ENCODE results near the gene SPDYE8.
"Not testable (repeated sequence)": the region's sequence is repeated elsewhere in the genome, so short reads cannot be mapped to it uniquely, and the experiment has no call there.

The SPDYE8 gene

GRCh38 chr7:73029666-73030065, at the start of gene SPDYE8:
Gene SPDYE8, minus strand, starts transcription at chr7:73029766. Its CDS starts 1,800 bp downstream, at chr7:73027966.
- not testable (repeated sequence) for DNase-seq

- not testable (repeated sequence) for DNase-seq
Measured at GRCh38 chr7:73057811-73058210, 28.2 kb upstream of the SPDYE8 start, which contains the start of gene SPDYE11. Gene SPDYE11, minus strand, starts transcription at chr7:73057911. Its CDS starts 1,800 bp downstream, at chr7:73056111.

- DNase-seq: not testable (repeated sequence)
Measured at GRCh38 chr7:73006491-73006890, 23.1 kb downstream of the SPDYE8 start.

GRCh38 chr7:73005693-73006447, 23.7 kb downstream of the SPDYE8 start:
- peak; percentile 94 for DNase-seq

- DNase-seq: peak; percentile 72
Measured at GRCh38 chr7:73005356-73005692, 24.2 kb downstream of the SPDYE8 start.

- not testable (repeated sequence) for DNase-seq
Measured at GRCh38 chr7:72997887-72998468, 31.6 kb downstream of the SPDYE8 start.

GRCh38 chr7:72997447-72997846, 32.1 kb downstream of the SPDYE8 start:
- DNase-seq: not testable (repeated sequence)

GRCh38 chr7:72995484-72995883, 34.1 kb downstream of the SPDYE8 start:
- not testable (repeated sequence) for DNase-seq

GRCh38 chr7:72990146-72990913, 39.2 kb downstream of the SPDYE8 start:
- not testable (repeated sequence) for DNase-seq

- not testable (repeated sequence) for DNase-seq
Measured at GRCh38 chr7:72982084-72982483, 47.5 kb downstream of the SPDYE8 start.

- not testable (repeated sequence) for DNase-seq
Measured at GRCh38 chr7:72980382-72980781, 49.2 kb downstream of the SPDYE8 start.

- not testable (repeated sequence) for DNase-seq
Measured at GRCh38 chr7:72976434-72976833, 53.1 kb downstream of the SPDYE8 start.

GRCh38 chr7:72975656-72976286, 53.8 kb downstream of the SPDYE8 start:
- not testable (repeated sequence) for DNase-seq

- not testable (repeated sequence) for DNase-seq
Measured at GRCh38 chr7:72974781-72975180, 54.8 kb downstream of the SPDYE8 start.

GRCh38 chr7:72971505-72971904, 58.1 kb downstream of the SPDYE8 start:
- DNase-seq: not testable (repeated sequence)
